Measurements from ENCODE around the gene ADAMTSL1. TPM values are rescaled to one million over a fixed set of nuclear protein-coding genes. Genes with fewer than 3 reads are reported as not detected.

ADAMTSL1 gene
- total RNA-seq, 1 experiment from 2014 or later: 0.94 TPM

DNA sequence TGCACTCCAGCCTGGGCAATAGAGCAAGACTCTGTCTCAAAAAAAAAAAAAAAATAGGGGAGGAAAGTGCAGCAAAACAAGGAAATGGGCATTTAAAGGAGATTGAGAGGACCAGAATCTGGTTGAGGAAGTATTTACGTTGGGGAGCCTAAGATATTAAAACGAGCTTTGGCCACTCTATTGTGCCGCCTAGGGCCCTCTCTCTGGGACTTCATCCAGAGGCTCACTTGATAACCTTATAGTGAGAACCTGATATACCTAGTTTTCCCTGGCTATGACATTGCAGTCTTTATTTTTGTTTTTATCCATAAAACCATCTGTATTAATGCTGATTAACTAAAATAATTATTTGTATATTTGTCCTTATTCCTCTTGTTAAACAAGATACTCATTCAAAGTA, 345.5 kb downstream of the ADAMTSL1 start:
- H3K27me3 Mint-ChIP-seq (ENCODE audit: low read depth): no peaks in the 10 kb centered on the region; the same call in 1 of the 2 replicates
- ChIA-PET POLR2A (no interaction called here), CTCF (interaction anchor here (0.8 kb wide), 1 partner anchor 230 kb away, joined by 3 read pairs; the partner anchor contains the start of gene RRAGA)
- no peak overlapping the region for H3K4me3 Mint-ChIP-seq
- no peak for DNase-seq (ENCODE audit: low spot score)
- peaks cover 4% of the 10 kb centered on the region; the same call in 1 of the 2 replicates for H3K9me3 Mint-ChIP-seq
- ATAC-seq: no peak
- peaks cover 20% of the 10 kb centered on the region for H3K4me1 Mint-ChIP-seq
- H3K27ac Mint-ChIP-seq: no peak overlapping the region
- H3K36me3 Mint-ChIP-seq: no peaks in the 10 kb centered on the region
- TF ChIP-seq ATF2 (CRISPR knock-in tag; IDR thresholded peaks at IDR 0.05; ENCODE audit: borderline replicate concordance, low read depth): no peak
- no peak for TF ChIP-seq NR3C1 (CRISPR knock-in tag; conservative IDR thresholded peaks at IDR 0.05; ENCODE audit: low read depth)
- TF ChIP-seq, protein P1, sequence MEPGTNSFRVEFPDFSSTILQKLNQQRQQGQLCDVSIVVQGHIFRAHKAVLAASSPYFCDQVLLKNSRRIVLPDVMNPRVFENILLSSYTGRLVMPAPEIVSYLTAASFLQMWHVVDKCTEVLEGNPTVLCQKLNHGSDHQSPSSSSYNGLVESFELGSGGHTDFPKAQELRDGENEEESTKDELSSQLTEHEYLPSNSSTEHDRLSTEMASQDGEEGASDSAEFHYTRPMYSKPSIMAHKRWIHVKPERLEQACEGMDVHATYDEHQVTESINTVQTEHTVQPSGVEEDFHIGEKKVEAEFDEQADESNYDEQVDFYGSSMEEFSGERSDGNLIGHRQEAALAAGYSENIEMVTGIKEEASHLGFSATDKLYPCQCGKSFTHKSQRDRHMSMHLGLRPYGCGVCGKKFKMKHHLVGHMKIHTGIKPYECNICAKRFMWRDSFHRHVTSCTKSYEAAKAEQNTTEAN (CRISPR knock-in tag; IDR thresholded peaks at IDR 0.05): no peak
- no peak for TF ChIP-seq ELF4 (CRISPR knock-in tag; IDR thresholded peaks at IDR 0.05; ENCODE audit: low read depth)
- TF ChIP-seq JUN (CRISPR knock-in tag; IDR thresholded peaks at IDR 0.05): no peak
- TF ChIP-seq TEAD1 (CRISPR knock-in tag; IDR thresholded peaks at IDR 0.05): no peak
- TF ChIP-seq FOXJ3 (CRISPR knock-in tag; IDR thresholded peaks at IDR 0.05; ENCODE audit: borderline replicate concordance): no peak
- no peak for TF ChIP-seq PRDM15 (CRISPR knock-in tag; IDR thresholded peaks at IDR 0.05)
- TF ChIP-seq HMGA2 (CRISPR knock-in tag; IDR thresholded peaks at IDR 0.05): no peak
- TF ChIP-seq ATF3 (CRISPR knock-in tag; conservative IDR thresholded peaks at IDR 0.05): no peak
- TF ChIP-seq NFATC4 (CRISPR knock-in tag; IDR thresholded peaks at IDR 0.05): no peak
- TF ChIP-seq, protein P2, sequence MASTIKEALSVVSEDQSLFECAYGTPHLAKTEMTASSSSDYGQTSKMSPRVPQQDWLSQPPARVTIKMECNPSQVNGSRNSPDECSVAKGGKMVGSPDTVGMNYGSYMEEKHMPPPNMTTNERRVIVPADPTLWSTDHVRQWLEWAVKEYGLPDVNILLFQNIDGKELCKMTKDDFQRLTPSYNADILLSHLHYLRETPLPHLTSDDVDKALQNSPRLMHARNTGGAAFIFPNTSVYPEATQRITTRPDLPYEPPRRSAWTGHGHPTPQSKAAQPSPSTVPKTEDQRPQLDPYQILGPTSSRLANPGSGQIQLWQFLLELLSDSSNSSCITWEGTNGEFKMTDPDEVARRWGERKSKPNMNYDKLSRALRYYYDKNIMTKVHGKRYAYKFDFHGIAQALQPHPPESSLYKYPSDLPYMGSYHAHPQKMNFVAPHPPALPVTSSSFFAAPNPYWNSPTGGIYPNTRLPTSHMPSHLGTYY (CRISPR knock-in tag; IDR thresholded peaks at IDR 0.05): no peak
- no peak for TF ChIP-seq PREB (CRISPR knock-in tag; IDR thresholded peaks at IDR 0.05; ENCODE audit: borderline replicate concordance)
- no peak for TF ChIP-seq ZNF532 (CRISPR knock-in tag; IDR thresholded peaks at IDR 0.05; ENCODE audit: borderline replicate concordance)
- TF ChIP-seq AR (CRISPR knock-in tag; IDR thresholded peaks at IDR 0.05): no peak
- no peak for TF ChIP-seq E2F4 (CRISPR knock-in tag; IDR thresholded peaks at IDR 0.05; ENCODE audit: borderline replicate concordance, low read depth)
- TF ChIP-seq ZMAT4 (CRISPR knock-in tag; IDR thresholded peaks at IDR 0.05): no peak
